ENCODE data around the gene RAB44. TPM values are rescaled to one million over a fixed set of nuclear protein-coding genes. Genes with fewer than 3 reads are reported as not detected.

The RAB44 gene
- total and polyA plus RNA-seq, 2 experiments from 2014 or later = not detected

- Histone ChIP-seq H3K4me2 (no peak overlapping the region), H3K79me2 (no peaks in the 10 kb centered on the region), H3K27me3 (no peaks in the 10 kb centered on the region), H3K4me1 (ENCODE audit: insufficient read depth) (peaks cover 18% of the 10 kb centered on the region), H3K36me3 (replicated peaks; ENCODE audit: insufficient read depth, low read depth) (no peaks in the 10 kb centered on the region), H2AFZ (no peak overlapping the region), H3K9me3 (ENCODE audit: low read depth) (no peaks in the 10 kb centered on the region), H3K4me3 (no peak overlapping the region), H3K27ac (no peak overlapping the region), H3K9me2 (replicated peaks; ENCODE audit: insufficient read depth) (no peaks in the 10 kb centered on the region), H4K20me1 (ENCODE audit: insufficient read depth, poor library complexity, severe bottlenecking) (no peaks in the 10 kb centered on the region)
- no peak for DNase-seq (ENCODE audit: low spot score)
- TF ChIP-seq CTCF (IDR thresholded peaks at IDR 0.05; ENCODE audit: poor library complexity) (no peak), EZH2 (IDR thresholded peaks at IDR 0.05; ENCODE audit: borderline replicate concordance) (no peak), EZH2phosphoT487 (IDR thresholded peaks at IDR 0.05; ENCODE audit: low read depth, severe bottlenecking, unreplicated experiment) (no peak)
- 96% methylated on average over 12 of the region's 12 CpGs for WGBS (ENCODE audit: low lambda C conversion rate, missing lambda C conversion rate)
Observed at GRCh38 chr6:36745283-36745682, 47.7 kb downstream of the RAB44 start.

- Histone ChIP-seq H3K4me2 (no peak overlapping the region), H3K9me2 (replicated peaks; ENCODE audit: insufficient read depth) (no peaks in the 10 kb centered on the region), H2AFZ (no peak overlapping the region), H3K79me2 (no peaks in the 10 kb centered on the region), H3K27me3 (no peaks in the 10 kb centered on the region), H4K20me1 (ENCODE audit: insufficient read depth, poor library complexity, severe bottlenecking) (no peaks in the 10 kb centered on the region), H3K27ac (no peak overlapping the region), H3K4me1 (ENCODE audit: insufficient read depth) (peaks cover 18% of the 10 kb centered on the region), H3K36me3 (replicated peaks; ENCODE audit: insufficient read depth, low read depth) (no peaks in the 10 kb centered on the region), H3K9me3 (ENCODE audit: low read depth) (no peaks in the 10 kb centered on the region), H3K4me3 (no peak overlapping the region)
- TF ChIP-seq CTCF (IDR thresholded peaks at IDR 0.05; ENCODE audit: poor library complexity) = no peak
- no peak for TF ChIP-seq EZH2phosphoT487 (IDR thresholded peaks at IDR 0.05; ENCODE audit: low read depth, severe bottlenecking, unreplicated experiment)
- no peak for TF ChIP-seq EZH2 (IDR thresholded peaks at IDR 0.05; ENCODE audit: borderline replicate concordance)
- 75% methylated on average over 8 of the region's 8 CpGs for WGBS (ENCODE audit: low lambda C conversion rate, missing lambda C conversion rate)
- no peak for DNase-seq (ENCODE audit: low spot score)
Observed at GRCh38 chr6:36745836-36746235, 48.2 kb downstream of the RAB44 start.

- no peak for DNase-seq (ENCODE audit: low spot score)
- Histone ChIP-seq H2AFZ (no peak overlapping the region), H3K79me2 (no peaks in the 10 kb centered on the region), H3K27me3 (no peaks in the 10 kb centered on the region), H3K27ac (no peak overlapping the region), H3K4me2 (no peak overlapping the region), H4K20me1 (ENCODE audit: insufficient read depth, poor library complexity, severe bottlenecking) (no peaks in the 10 kb centered on the region), H3K4me3 (no peak overlapping the region), H3K9me2 (replicated peaks; ENCODE audit: insufficient read depth) (no peaks in the 10 kb centered on the region), H3K36me3 (replicated peaks; ENCODE audit: insufficient read depth, low read depth) (no peaks in the 10 kb centered on the region), H3K4me1 (ENCODE audit: insufficient read depth) (peaks cover 18% of the 10 kb centered on the region), H3K9me3 (ENCODE audit: low read depth) (no peaks in the 10 kb centered on the region)
- WGBS (ENCODE audit: low lambda C conversion rate, missing lambda C conversion rate) = 88% methylated on average over 14 of the region's 14 CpGs
- TF ChIP-seq EZH2phosphoT487 (IDR thresholded peaks at IDR 0.05; ENCODE audit: low read depth, severe bottlenecking, unreplicated experiment) (no peak), EZH2 (IDR thresholded peaks at IDR 0.05; ENCODE audit: borderline replicate concordance) (no peak), CTCF (IDR thresholded peaks at IDR 0.05; ENCODE audit: poor library complexity) (no peak)
Observed at GRCh38 chr6:36746251-36746650, 48.6 kb downstream of the RAB44 start.

Measured in hepatocyte (in vitro differentiated cells).